Embryonic facial prominence (tissue), 1 donor: ENCODE results near the gene BICRAL.
A peak's percentile ranks its signal among the peaks of the same experiment; 100 is the strongest.
"Not testable (repeated sequence)": the region's sequence is repeated elsewhere in the genome, so short reads cannot be mapped to it uniquely, and the experiment has no call there.

Source experiments
- DNase-seq: peaks from one replicate; pipeline ENCODE4 v3.0.0-alpha.2; 2016; ENCODE audit errors: extremely low spot score

Gene BICRAL

GRCh38 chr6:42834056-42834455 lies 52.2 kb downstream of the BICRAL start:
- no peak for DNase-seq

DNA sequence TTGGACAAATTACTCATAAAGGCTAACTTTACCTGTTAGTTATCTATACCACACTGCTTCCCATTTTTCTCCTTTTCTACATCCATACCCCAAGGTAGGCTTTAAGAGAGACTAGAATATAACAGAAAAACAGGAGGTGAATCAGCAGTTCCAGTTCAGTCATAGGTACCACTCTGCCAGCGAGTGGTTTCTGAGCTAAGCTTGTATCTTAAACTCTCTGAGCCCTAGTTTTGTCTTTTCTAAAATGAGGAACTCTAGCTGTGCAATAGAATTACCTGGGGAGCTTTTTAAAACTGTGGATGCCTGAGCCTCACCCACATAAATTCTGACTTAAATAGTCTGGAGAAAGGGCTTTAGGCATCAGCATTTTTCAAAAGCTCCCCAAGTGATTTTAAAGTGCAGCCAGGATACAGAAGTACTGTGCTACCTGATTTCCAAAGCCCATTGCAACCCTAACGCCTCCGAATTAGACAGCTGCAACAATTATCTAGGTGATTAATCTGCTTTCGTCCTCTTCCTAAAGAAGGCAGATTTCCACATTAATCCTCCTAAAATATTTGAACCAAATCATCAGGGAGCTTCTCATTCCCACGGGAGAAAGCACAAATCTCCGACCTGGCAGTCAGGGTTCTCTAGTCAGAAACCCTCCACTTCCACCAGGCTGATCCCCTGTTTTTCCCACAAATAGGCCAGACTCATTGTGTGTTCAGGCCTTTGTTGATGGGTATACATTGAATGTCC lies 60.2 kb downstream of the BICRAL start:
- no peak for DNase-seq

DNA sequence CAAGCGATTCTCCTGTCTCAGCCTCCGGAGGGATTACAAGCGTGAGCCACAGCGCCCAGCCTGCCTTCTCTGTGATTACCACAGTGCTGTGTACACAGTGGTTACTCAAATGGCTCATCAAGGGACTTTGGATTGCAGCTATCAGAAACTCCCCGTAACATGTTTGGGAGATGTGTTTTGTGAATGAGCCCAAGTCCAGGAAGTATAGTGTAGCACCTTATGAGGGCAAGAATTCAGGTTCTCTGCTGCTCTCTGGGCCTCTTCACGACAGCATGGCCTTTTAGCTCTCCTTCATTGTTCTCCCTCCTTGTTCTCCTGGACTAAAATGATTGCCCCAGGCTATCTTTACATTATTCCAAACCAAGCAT lies 63.5 kb downstream of the BICRAL start:
- DNase-seq, result no peak

DNA sequence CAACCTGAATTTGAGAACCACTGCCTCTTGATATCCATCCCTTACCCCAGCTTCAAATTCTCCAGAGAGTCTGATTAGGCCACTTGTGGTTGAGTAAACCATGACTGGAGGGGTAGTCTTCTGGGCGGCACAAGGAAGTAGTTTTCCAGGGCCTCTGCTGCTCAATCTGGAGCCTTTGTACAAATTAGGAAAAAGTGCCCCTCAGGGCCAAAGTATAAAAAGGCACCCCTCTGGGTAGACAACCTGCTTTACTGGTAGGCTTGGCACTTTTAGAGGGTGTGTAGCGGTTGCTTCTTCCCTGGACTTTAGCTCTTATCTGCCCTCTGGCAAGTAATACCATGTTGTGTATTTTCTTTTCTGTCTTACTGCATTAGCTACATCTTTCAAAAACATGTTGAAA lies 64.7 kb downstream of the BICRAL start:
- no peak for DNase-seq

DNA sequence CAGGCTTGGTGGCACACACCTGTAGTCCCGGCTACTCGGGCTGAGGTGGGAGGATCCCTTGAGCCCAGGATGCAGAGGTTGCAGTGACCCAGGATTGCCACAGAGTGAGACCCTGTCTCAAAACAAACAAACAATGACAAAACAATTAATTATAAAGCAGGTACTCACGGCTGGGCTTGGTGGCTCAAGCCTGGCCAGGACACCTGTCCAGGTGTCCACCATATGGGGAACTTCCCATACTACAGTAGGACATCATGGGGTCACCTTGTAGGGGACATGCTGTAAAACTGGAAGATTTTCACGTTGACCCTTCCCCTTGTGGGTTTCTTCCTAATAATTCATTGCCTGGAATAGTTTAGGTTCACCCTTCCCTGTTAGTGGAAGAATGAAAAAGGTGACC lies 66.8 kb downstream of the BICRAL start:
- DNase-seq, result no peak

DNA sequence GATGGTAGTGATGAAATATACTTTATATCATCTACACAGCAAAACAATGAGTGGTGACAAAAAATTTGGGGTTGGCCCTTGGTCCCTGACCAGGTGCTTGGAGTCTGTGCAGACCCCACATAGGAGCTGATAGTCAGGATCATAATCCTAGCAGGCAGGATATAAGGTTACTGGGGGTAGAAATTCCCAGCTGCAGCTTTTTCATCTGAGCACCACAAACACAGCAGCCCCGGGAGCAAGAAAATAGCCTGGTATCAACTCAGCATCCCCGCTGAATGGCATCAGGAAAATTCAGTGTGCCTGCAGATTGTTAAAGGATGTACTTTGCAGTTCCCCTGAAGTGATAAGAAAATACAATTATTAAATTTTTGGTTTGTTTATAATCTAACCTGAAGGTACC lies 69.7 kb downstream of the BICRAL start:
- no peak for DNase-seq

DNA sequence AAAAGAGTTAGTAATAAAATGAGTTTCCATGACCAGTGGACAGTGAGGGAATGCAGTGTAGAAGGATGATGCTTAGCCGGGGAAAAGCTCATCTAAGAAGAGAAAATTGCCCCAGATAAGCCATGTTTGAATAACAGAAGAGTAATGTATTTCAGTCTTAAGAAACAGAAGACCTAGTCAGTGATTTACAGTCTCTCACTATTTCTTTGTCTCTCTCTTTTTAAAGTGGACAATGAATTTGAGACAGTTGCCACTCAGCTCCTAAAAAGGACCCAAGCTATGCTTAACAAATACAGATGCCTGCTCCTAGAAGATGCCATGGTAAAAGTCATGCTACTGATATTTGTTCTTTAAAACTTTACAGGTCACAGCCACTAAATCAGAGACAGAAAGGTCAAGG lies 78.2 kb downstream of the BICRAL start:
- DNase-seq, result no peak

- DNase-seq, result no peak
These were observed 78.6 kb downstream of the BICRAL start for GRCh38 chr6:42860481-42860880.

GRCh38 chr6:42864602-42865001 lies 82.8 kb downstream of the BICRAL start:
- no peak for DNase-seq

DNA sequence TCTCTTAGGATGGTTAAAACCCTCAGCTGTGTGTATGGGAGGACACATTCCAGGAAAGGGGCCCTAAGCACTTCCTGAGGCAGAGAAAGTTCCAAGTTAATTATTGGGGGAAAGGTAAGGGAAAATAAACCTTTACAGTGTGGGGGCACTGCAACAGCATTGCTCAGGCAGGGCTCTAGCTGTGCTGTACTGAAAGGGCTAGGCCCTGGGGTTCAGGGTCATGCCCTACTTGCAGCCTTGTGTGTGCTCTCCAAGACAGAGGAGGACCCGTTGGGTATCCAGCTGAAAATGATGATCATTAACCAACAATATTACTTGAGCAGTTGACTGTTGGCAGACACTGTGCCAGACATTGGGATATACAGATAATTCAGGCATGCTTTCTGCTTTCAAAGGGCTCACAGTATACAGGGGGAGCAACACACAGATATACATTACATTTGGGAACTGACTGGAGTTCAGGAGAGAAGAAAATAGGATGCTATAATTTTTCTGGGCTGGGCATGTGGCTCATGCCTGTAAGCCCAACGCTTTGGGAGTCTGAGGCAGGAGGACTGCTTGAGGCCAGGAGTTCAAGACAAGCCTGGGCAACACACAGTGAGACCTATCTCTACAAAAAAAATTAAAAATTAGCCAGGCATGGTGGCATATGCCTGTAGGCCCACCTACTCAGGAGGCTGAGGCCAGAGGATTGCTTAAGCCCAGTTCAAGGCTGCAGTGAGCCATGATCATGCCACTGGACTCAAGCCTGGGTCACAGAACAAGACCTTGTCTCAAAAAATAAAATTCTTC lies 88.5 kb downstream of the BICRAL start:
- no peak for DNase-seq

DNA sequence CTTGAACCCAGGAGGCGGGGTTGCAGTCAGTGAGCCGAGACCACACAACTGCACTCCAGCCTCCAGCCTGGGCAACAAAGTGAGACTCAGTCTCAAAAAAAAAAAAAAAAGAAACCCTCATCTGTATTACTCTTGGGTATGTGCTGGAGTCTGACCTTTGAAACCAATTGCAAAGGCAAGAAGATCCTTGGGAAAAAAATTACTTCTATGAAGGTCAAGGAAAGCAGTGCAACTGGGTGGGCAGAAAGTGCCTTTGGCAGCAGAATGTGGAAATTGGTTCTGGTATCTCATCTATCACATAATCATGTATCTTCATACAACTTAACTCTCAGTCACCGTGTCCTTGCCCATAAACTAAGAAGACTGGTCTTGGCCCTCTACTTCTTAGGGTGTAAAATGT lies 89.9 kb downstream of the BICRAL start:
- no peak for DNase-seq

- DNase-seq, result no peak
These were observed 91.5 kb downstream of the BICRAL start for GRCh38 chr6:42873313-42873712.

- no peak for DNase-seq
These were observed 95.8 kb downstream of the BICRAL start for GRCh38 chr6:42877695-42878094.

- peak; percentile 88 for DNase-seq
These were observed 97.8 kb downstream of the BICRAL start, which contains the start of gene RPL7L1 for GRCh38 chr6:42879372-42880239. RPL7L1 (plus strand) TSS chr6:42879616; CDS start chr6:42879911, 295 bp downstream.

DNA sequence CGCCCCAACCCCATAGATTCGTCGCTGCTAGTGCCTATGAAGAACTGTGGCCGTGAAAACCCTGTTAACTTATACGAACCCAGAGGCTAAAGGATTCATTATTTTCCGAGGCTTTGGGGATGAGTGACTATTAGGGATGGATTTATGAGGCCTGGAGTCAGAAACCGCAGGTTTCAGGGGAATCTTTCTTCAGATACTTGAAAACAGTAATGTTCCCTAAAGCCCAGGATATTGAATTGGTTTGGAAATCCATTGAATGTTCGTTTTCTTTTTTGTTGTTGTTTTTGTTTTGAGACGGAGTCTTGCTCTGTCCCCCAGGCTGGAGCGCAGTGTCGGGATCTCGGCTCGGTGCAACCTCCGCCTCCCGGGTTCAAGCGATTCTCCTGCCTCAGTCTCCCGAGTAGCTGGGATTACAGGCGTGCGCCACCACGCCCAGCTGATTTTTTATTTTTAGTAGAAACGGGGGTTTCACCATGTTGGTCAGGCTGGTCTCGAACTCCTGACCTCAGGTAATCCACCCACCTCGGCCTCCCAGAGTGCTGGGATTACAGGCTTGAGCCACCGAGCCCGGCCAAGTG lies 98.5 kb downstream of the BICRAL start:
- DNase-seq, result not testable (repeated sequence)

DNA sequence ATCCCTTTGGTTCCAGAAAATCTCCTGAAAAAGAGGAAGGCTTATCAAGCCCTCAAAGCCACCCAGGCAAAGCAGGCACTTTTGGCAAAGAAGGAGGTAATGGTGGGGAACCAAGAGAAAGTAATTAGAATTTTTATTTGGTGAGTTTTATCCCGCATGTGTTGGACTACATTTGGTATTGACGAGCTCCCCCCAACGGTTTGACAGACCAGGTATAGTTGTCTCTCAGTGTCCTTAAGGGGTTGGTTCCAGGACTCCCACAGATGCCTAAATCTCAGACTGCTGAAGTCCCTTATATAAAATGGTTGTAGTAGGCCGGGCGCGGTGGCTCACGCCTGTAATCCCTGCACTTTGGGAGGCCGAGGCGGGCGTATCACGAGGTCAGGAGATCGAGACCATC lies 99.0 kb downstream of the BICRAL start:
- DNase-seq, result not testable (repeated sequence)

DNA sequence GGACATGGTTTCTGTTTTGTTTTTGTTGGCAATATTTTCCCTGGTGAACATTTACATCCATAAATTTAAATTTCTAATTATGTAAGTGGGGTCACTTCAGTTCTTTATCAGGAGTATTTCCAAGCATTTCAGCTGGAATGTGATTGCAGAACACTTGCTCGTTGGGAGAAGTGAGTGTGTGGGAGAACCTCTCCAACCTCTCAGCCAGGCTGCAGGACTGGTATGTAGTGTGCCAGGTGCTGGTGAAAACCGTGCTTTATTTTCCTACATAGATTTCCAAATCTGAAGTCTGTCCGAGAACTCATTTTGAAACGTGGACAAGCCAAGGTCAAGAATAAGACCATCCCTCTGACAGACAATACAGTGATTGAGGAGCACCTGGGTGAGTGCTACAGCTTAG lies 103.8 kb downstream of the BICRAL start:
- no peak for DNase-seq

- DNase-seq, result not testable (repeated sequence)
These were observed 106.3 kb downstream of the BICRAL start for GRCh38 chr6:42888201-42888600.

DNA sequence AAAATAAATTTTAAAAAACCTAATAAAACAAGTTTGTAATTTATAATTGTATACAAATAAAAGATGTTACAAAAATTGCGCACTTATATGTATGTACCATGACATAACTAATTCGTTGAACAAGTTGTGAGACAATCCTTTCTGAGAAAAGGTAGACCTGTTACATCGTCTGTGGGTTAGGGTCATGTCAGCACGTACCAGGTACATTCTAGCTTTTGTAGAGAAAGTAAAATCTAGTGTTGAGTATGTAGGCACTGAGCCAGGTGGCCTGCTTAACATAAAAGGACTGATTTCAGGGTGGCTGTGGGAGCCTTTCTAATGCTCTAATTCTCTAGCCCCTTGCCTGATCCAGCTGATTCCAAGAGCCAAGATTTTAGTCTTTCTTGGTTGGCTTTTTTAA lies 108.0 kb downstream of the BICRAL start:
- DNase-seq, result no peak

GRCh38 chr6:42890311-42891198 lies 108.7 kb downstream of the BICRAL start:
- peak; percentile 69 for DNase-seq

DNA sequence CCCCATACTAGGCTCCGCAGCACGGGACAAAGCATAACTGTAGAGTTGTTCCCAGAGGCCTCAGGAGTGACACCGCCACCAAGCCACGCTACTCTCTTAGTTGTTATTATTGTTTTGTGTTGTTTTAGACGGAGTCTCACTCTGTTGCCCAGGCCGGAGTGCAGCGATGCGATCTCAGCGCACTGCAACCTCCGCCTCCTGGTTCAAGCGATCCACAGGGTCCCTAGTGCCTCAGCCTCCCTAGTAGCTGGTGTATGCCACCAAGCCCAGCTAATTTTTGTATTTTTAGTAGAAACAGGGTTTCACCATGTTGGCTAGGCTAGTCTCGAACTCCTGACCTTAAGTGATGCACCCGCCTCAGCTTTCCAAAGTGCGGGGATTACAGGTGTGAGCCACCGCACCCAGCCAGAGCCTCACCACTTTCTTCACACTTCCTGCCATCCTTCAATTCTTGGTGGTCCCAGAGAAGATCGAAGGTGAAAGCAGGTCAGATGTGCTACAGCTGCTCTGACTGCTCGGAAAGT lies 109.4 kb downstream of the BICRAL start:
- DNase-seq, result no peak
